Tibial artery (tissue), 4 donors: ENCODE measurements around the gene NLRP6.
A peak's percentile ranks its signal among the peaks of the same experiment; 100 is the strongest.

Source experiments
- DNase-seq, 2 donors: peaks; one replicate each; pipeline ENCODE4 v3.0.0-alpha.2; 2019
- H3K27ac ChIP-seq, 2 donors: fragments of 200-600 bp; sonication (generic) in 1 of 2; 1 replicate in 1 of 2; 2 replicates in 1 of 2; pipeline ENCODE4 v1.5.1; 2018 to 2019; ENCODE audit warnings: mild to moderate bottlenecking in 1 of 2
- H3K27me3 ChIP-seq, 2 donors: fragments of 200-600 bp; sonication (generic) in 1 of 2; one replicate each; pipeline versions ENCODE4 v1.5.1 to v1.6.0; 2016 to 2019
- H3K36me3 ChIP-seq, 3 donors: fragments of 200-600 bp; sonication (generic) in 2 of 3; one replicate each; pipeline ENCODE4 v1.5.1; 2016 to 2019; ENCODE audit warnings: mild to moderate bottlenecking in 2 of 3
- H3K4me1 ChIP-seq, 4 donors: fragments of 200-600 bp; sonication (generic) in 2 of 4; 1 replicate in 3 of 4; 2 replicates in 1 of 4; pipeline ENCODE4 v1.5.1; 2016 to 2019
- H3K4me3 ChIP-seq, 2 donors: fragments of 200-600 bp; sonication (generic) in 1 of 2; 1 replicate in 1 of 2; 2 replicates in 1 of 2; pipeline ENCODE4 v1.5.1; 2018 to 2019; ENCODE audit warnings: mild to moderate bottlenecking in 2 of 2
- H3K9me3 ChIP-seq, 3 donors: fragments of 200-600 bp; sonication (generic) in 1 of 3; one replicate each; pipeline ENCODE4 v1.5.1; 2016 to 2019
- CTCF ChIP-seq, 2 experiments: fragments of 200-600 bp in 1 of 2; fragments of 450-650 bp in 1 of 2; IDR thresholded peaks; one replicate each; pipeline ENCODE4 v1.5.1; 2017 to 2019; ENCODE audit warnings: antibody characterized with exemption in 2 of 2, mild to moderate bottlenecking in 1 of 2, moderate library complexity in 1 of 2
- intact Hi-C: fragments of 100-400 bp; cut with DNase I; formaldehyde crosslinking; loops from one replicate; pipeline ENCODE4 v1.15.0; 2023; ENCODE audit warnings: low total_unique reads

Gene NLRP6

DNA sequence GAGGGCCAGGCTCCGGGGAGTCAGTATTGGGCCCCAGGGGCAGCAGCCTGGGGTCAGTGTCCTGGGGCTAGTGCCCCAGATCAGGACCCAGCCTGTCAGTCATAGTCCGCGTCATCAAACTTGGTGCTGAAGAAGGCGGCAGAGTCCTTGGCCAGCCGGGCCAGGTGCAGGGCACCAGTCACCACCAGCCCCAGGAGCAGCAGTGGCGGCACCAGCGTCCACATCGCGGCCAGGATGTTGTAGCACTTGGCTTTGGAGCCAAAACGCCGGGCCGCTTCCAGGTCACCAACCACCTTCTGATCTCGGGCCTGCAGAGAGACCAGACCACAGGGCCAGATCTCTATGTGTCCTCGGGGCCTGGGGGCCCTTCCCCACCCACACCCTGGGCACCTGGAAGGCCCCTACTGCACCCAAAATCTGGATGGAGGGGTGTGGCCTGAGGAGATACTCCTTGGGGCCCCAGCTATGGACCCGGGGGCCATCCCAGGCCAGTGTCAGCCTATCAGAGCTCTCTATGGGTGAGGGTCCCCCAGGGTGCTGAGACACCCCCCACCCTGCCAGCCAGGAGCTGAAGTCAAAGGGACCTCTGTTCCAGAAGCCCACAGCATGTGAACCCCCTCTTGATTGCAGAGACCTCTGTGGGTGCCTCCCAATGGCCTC is 20.3 kb downstream of the NLRP6 start:
- H3K27ac ChIP-seq = no peak overlapping the region
- DNase-seq = peak; percentile 20 to 65
- H3K36me3 ChIP-seq = peaks cover 0 to 14% (median 6%) of the 10 kb centered on the region in 3 donors
- H3K4me3 ChIP-seq = no peak overlapping the region
- no peaks in the 10 kb centered on the region for H3K9me3 ChIP-seq
- intact Hi-C loops = no loop called here
- H3K27me3 ChIP-seq = peaks cover 0 to 60% of the 10 kb centered on the region in 2 donors
- peaks cover 0 to 9% (median 0%) of the 10 kb centered on the region in 4 donors for H3K4me1 ChIP-seq
- TF ChIP-seq CTCF (IDR thresholded peaks at IDR 0.05) = no peak

DNA sequence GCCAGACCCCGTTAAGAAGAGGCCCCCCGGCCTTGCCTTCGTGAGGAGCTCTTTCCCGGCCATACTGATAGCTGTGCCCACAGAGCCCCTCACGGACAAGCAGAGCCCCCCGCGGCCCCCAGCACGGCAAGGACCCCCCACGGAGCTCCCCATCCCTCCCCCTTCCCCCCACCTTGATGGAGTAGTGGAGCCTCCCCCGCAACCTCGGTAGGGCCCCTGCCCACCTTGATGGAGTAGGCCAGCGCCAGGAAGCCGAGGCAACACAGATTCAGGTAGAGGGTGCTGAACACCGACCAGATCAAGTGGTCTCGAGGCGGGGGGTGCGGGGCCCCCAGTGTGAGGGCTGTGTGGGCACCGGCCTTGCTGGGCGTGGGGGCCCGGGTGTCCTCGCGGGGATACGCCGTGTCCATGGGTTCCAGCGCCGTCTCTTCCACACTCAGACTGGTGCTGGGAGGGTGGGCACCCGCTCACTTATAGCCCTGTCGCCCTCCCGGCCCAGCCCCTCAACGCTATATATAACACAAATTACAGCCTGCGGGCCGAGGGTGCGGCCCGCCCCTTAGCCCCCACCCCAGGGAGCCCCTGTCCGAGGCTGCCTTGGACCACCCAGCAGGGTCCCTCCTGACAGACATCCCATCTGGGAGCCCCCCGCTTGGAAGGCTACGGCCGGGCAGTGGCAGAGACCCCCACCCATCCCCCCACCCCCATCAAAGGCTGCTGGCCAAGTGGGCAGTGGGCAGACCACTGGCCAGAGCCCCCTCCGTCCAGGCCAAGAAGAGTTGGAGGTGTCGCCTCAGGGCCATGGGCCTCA is 21.1 kb downstream of the NLRP6 start, which contains the start of gene IFITM5:
Gene IFITM5, minus strand, starts transcription at position 446 of the 811 bp plus-strand sequence. Its CDS starts 36 bp downstream, at position 410.
- Histone ChIP-seq H3K27ac (no peak within 1 kb of the TSS), H3K27me3 (peaks cover 0 to 60% of the 10 kb centered on the region in 2 donors), H3K9me3 (no peaks in the 10 kb centered on the region), H3K4me1 (peaks cover 0 to 9% (median under 1%) of the 10 kb centered on the region in 4 donors), H3K4me3 (no peak within 1 kb of the TSS), H3K36me3 (peaks cover 0 to 6% (median 6%) of the 10 kb centered on the region in 3 donors)
- no peak for TF ChIP-seq CTCF (IDR thresholded peaks at IDR 0.05)
- DNase-seq = no peak
- intact Hi-C loops = no loop called here

GRCh38 chr11:299951-300735 is 21.9 kb downstream of the NLRP6 start:
- H3K4me3 ChIP-seq = no peak overlapping the region
- no peaks in the 10 kb centered on the region for H3K9me3 ChIP-seq
- TF ChIP-seq CTCF (IDR thresholded peaks at IDR 0.05) = no peak
- H3K4me1 ChIP-seq = peaks cover 0 to 9% (median 3%) of the 10 kb centered on the region in 4 donors
- DNase-seq = no peak
- H3K27me3 ChIP-seq = peaks cover 0 to 52% of the 10 kb centered on the region in 2 donors
- intact Hi-C loops = loop anchor here (5.0 to 10.0 kb wide), 3 partner anchors 45 to 235 kb away; partner anchors contain the start of genes HRAS and LRRC56
- H3K27ac ChIP-seq = no peak overlapping the region
- H3K36me3 ChIP-seq = no peaks in the 10 kb centered on the region

- no peak for TF ChIP-seq CTCF (IDR thresholded peaks at IDR 0.05)
- intact Hi-C loops = loop anchor here (5.0 to 10.0 kb wide), 3 partner anchors 49 to 231 kb away; partner anchors contain the start of genes HRAS and LRRC56
- Histone ChIP-seq H3K9me3 (no peaks in the 10 kb centered on the region), H3K27ac (no peak overlapping the region), H3K27me3 (peaks cover 0 to 22% of the 10 kb centered on the region in 2 donors), H3K36me3 (no peaks in the 10 kb centered on the region), H3K4me3 (no peak overlapping the region), H3K4me1 (peaks cover 0 to 12% (median under 1%) of the 10 kb centered on the region in 4 donors)
- DNase-seq = no peak
Observed at GRCh38 chr11:303363-303762, 25.2 kb downstream of the NLRP6 start.

GRCh38 chr11:304061-304506 is 25.9 kb downstream of the NLRP6 start:
- no peak for DNase-seq
- intact Hi-C loops = loop anchor here (5.0 to 10.0 kb wide), 3 partner anchors 49 to 231 kb away; partner anchors contain the start of genes HRAS and LRRC56

More at GRCh38 chr11:304061-304506, 25.9 kb downstream of the NLRP6 start:
- Histone ChIP-seq H3K4me3 (no peak overlapping the region), H3K27ac (no peak overlapping the region), H3K36me3 (no peaks in the 10 kb centered on the region), H3K9me3 (no peaks in the 10 kb centered on the region), H3K4me1 (peaks cover 0 to 15% (median 2%) of the 10 kb centered on the region in 4 donors), H3K27me3 (peaks cover 0 to 15% of the 10 kb centered on the region in 2 donors)
- no peak for TF ChIP-seq CTCF (IDR thresholded peaks at IDR 0.05)
